DMS 273 (cell line): ENCODE results near the gene CACNA2D2.
"Not testable (repeated sequence)": the region's sequence is repeated elsewhere in the genome, so short reads cannot be mapped to it uniquely, and the experiment has no call there.

Experiments
- DNase-seq: peaks from one replicate; lab custom pipeline; 2025; ENCODE audit not compliant: unreplicated experiment; lab: John Stamatoyannopoulos, UW

Gene CACNA2D2

GRCh38 chr3:50530001-50530970 is 26.9 kb upstream of the CACNA2D2 start:
- no peak for DNase-seq

GRCh38 chr3:50525987-50526386 is 22.6 kb upstream of the CACNA2D2 start:
- peak; percentile 24 for DNase-seq

GRCh38 chr3:50525191-50525910 is 21.9 kb upstream of the CACNA2D2 start:
- DNase-seq, result no peak

- no peak for DNase-seq
Measured at GRCh38 chr3:50524746-50525145, 21.3 kb upstream of the CACNA2D2 start.

- DNase-seq, result no peak
Measured at GRCh38 chr3:50523279-50523811, 19.9 kb upstream of the CACNA2D2 start.

- DNase-seq, result no peak
Measured at GRCh38 chr3:50521572-50521971, 18.1 kb upstream of the CACNA2D2 start.

GRCh38 chr3:50520849-50521248 is 17.4 kb upstream of the CACNA2D2 start:
- DNase-seq, result peak; percentile 15

- DNase-seq, result peak; percentile 75
Measured at GRCh38 chr3:50519471-50520089, 16.1 kb upstream of the CACNA2D2 start.

GRCh38 chr3:50518436-50518835 is 15.0 kb upstream of the CACNA2D2 start:
- peak; percentile 88 for DNase-seq

- DNase-seq, result no peak
Measured at GRCh38 chr3:50517721-50518206, 14.3 kb upstream of the CACNA2D2 start.

- peak; percentile 79 for DNase-seq
Measured at GRCh38 chr3:50516440-50516871, 13.0 kb upstream of the CACNA2D2 start.

GRCh38 chr3:50515565-50516439 is 12.4 kb upstream of the CACNA2D2 start:
- peak; percentile 91 for DNase-seq

GRCh38 chr3:50512908-50513307 is 9.5 kb upstream of the CACNA2D2 start:
- DNase-seq, result not testable (repeated sequence)

GRCh38 chr3:50512131-50512530 is 8.7 kb upstream of the CACNA2D2 start:
- peak; percentile 73 for DNase-seq

- DNase-seq, result no peak
Measured at GRCh38 chr3:50510325-50510724, 6.9 kb upstream of the CACNA2D2 start.

GRCh38 chr3:50509715-50510114 is 6.3 kb upstream of the CACNA2D2 start:
- DNase-seq, result no peak

GRCh38 chr3:50508821-50509220 is 5.4 kb upstream of the CACNA2D2 start:
- no peak for DNase-seq

- no peak for DNase-seq
Measured at GRCh38 chr3:50506169-50506568, 2.7 kb upstream of the CACNA2D2 start.

GRCh38 chr3:50504681-50505080 is 1.2 kb upstream of the CACNA2D2 start:
- no peak for DNase-seq
